RWPE2 (cell line): ENCODE data around the gene KRTAP10-9.

Source experiments
- ATAC-seq: fragments of 200-7000 bp; cut with Tn5 transposase; 3 replicates; pipeline ENCODE4 v1.9.1; 2021; ENCODE audit warnings: low read depth
- DNase-seq: peaks from one replicate; pipeline ENCODE4 v3.0.0-alpha.2; 2020; ENCODE audit warnings: low spot score
- H3K27ac ChIP-seq: fragments of 450-650 bp; 2 replicates; pipeline ENCODE4 v1.5.1; 2017; ENCODE audit warnings: mild to moderate bottlenecking; ENCODE audit not compliant: poor library complexity, severe bottlenecking
- H3K27me3 ChIP-seq: fragments of 250-450 bp; sonication (Bioruptor Pico); 2 replicates; pipeline ENCODE4 v1.5.1; 2021; ENCODE audit warnings: mild to moderate bottlenecking, moderate library complexity; ENCODE audit not compliant: insufficient read depth, poor library complexity, severe bottlenecking
- H3K36me3 ChIP-seq: fragments of 250-450 bp; sonication (Bioruptor Pico); 2 replicates; pipeline ENCODE4 v1.5.1; 2020; ENCODE audit warnings: low read depth, mild to moderate bottlenecking, moderate library complexity
- H3K4me1 ChIP-seq: fragments of 250-450 bp; sonication (Bioruptor Pico); 2 replicates; pipeline ENCODE4 v1.5.1; 2021; ENCODE audit warnings: mild to moderate bottlenecking, moderate library complexity; ENCODE audit not compliant: insufficient read depth, poor library complexity, severe bottlenecking
- H3K4me3 ChIP-seq: fragments of 250-450 bp; sonication (Bioruptor Pico); 2 replicates; pipeline ENCODE4 v1.5.1; 2021; ENCODE audit warnings: mild to moderate bottlenecking, moderate library complexity; ENCODE audit not compliant: severe bottlenecking
- H3K9me3 ChIP-seq: fragments of 250-450 bp; sonication (Bioruptor Pico); 2 replicates; pipeline ENCODE4 v1.5.1; 2021; ENCODE audit warnings: mild to moderate bottlenecking, moderate library complexity; ENCODE audit not compliant: severe bottlenecking
- TF ChIP-seq, protein P1 (sequence below): fragments of 450-650 bp; IDR thresholded peaks from one replicate; pipeline ENCODE4 v1.5.1; 2017; ENCODE audit warnings: mild to moderate bottlenecking, moderate library complexity; ENCODE audit not compliant: poor library complexity, severe bottlenecking

The KRTAP10-9 gene

DNA sequence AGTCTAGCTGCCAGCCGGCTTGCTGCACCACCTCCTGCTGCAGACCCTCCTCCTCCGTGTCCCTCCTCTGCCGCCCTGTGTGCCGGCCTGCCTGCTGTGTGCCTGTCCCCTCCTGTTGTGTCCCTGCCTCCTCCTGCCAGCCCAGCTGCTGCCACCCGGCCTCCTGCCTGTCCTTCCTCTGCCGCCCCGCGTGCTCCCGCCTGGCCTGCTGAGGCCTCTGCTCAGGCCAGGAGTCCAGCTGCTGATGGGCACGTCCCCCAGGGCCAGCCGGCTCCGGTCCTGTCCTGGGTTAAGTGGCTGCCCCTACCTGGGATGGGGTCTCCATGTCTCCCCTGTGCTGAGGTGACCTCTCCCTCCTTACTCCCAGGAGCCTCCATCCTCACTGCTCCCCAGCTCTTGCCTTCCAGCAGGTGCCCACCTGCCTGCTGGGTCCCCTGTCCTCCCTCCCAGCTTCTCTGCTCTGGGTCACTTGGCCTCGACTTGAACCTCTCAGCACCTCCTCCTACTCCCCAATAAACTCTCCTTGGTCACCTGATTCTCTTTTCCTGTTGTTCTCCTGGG, 14.1 kb upstream of the KRTAP10-9 start:
- Histone ChIP-seq H3K4me1 (no peaks in the 10 kb centered on the region), H3K27me3 (peaks cover 21% of the 10 kb centered on the region), H3K36me3 (no peaks in the 10 kb centered on the region), H3K4me3 (no peak overlapping the region), H3K27ac (no peak overlapping the region), H3K9me3 (no peaks in the 10 kb centered on the region)
- DNase-seq (peak; percentile 50), ATAC-seq (no peak)
- TF ChIP-seq, protein P1, sequence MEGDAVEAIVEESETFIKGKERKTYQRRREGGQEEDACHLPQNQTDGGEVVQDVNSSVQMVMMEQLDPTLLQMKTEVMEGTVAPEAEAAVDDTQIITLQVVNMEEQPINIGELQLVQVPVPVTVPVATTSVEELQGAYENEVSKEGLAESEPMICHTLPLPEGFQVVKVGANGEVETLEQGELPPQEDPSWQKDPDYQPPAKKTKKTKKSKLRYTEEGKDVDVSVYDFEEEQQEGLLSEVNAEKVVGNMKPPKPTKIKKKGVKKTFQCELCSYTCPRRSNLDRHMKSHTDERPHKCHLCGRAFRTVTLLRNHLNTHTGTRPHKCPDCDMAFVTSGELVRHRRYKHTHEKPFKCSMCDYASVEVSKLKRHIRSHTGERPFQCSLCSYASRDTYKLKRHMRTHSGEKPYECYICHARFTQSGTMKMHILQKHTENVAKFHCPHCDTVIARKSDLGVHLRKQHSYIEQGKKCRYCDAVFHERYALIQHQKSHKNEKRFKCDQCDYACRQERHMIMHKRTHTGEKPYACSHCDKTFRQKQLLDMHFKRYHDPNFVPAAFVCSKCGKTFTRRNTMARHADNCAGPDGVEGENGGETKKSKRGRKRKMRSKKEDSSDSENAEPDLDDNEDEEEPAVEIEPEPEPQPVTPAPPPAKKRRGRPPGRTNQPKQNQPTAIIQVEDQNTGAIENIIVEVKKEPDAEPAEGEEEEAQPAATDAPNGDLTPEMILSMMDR, result no peak

DNA sequence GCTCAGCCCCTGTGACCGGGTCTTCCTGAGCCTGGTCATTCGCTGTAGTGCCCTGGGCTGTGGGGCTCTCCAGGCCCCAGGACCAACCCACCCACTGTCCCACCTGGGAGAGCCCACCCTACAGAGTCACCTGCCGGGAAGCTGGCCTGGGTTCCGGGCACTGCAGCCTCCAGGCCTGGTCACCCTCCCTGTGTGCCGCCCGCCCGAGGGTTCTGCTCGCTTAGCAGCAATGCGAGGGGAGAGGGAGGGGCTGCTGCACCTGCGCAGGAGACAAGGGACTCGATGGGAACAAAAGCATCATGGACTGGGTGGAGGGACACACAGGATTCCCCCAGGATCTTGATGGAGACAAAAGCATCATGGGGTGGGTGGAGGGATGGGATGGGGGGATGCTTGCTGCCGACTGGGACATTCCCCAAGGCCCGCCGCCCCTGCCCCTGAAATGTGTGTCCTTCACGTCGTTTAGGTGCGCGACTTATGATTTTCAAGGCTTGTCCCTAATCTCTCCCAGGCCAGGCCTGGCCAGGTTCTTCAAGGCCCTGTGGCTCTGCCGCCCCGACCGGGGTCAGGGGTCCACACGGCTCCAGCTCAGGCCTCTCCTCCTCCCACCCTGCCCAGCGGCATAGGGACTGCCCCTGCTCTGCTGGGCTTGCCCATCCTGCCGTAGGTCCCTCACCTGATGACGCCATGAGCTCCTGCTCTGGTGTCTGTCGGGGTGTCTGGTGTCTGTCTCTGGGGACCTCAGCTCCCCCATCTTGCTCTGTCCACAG, 13.3 kb upstream of the KRTAP10-9 start:
- Histone ChIP-seq H3K27ac (no peak overlapping the region), H3K4me3 (no peak overlapping the region), H3K9me3 (no peaks in the 10 kb centered on the region), H3K4me1 (no peaks in the 10 kb centered on the region), H3K36me3 (no peaks in the 10 kb centered on the region), H3K27me3 (peaks cover 21% of the 10 kb centered on the region)
- DNase-seq, result peak; percentile 27
- ATAC-seq, result no peak
- TF ChIP-seq, protein P1, result no peak

DNA sequence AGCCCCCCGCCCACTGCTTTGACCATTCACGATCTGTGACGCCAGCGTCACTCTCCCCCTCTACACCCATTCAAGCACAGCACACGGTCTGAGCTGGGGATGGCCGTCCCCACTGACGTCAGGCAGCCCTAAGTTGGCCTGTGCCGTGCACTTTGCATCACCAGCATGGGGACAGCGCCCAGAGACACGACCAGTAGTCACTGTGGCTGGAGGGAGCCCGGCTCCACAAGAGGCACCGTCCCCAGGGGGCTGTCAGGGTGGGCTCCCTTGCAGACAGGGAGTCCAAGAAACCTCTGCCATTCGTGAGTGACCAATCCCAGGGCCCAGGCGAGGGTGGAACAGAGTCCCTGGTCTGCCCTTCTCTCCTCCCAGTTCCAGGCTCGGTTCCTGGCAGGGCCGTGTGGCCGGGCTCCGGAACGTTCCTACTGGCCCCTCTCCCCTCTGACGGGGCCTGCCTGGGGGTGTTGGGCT, 12.7 kb upstream of the KRTAP10-9 start:
- TF ChIP-seq, protein P1, result no peak
- Histone ChIP-seq H3K4me3 (no peak overlapping the region), H3K27me3 (peaks cover 21% of the 10 kb centered on the region), H3K36me3 (no peaks in the 10 kb centered on the region), H3K4me1 (no peaks in the 10 kb centered on the region), H3K27ac (no peak overlapping the region), H3K9me3 (no peaks in the 10 kb centered on the region)
- peak; percentile 23 for DNase-seq
- ATAC-seq, result no peak

DNA sequence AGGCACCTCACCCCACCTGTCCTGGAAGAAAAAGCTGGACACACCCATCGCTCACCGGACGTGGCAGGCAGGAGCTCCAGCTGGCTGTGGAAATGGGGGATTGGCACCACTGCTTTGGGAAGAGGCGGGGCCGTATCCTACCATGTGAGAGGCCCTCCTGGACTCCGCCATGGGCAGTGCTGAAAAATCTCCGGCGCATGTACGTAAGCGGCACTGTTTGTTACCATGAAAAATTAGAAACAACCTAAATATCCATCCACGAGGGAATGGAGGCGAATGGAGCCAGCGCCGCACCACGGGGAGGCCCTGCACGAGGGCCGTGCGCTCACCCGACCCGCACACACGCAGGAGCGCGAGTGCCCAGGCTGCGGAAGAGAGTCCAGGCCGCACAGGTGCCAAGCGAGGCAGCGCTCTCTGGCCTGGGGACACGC, 11.9 kb upstream of the KRTAP10-9 start:
- TF ChIP-seq, protein P1, result no peak
- no peaks in the 10 kb centered on the region for H3K4me1 ChIP-seq
- ATAC-seq (no peak), DNase-seq (no peak)
- H3K27ac ChIP-seq, result no peak overlapping the region
- no peaks in the 10 kb centered on the region for H3K36me3 ChIP-seq
- H3K4me3 ChIP-seq, result no peak overlapping the region
- H3K9me3 ChIP-seq, result no peaks in the 10 kb centered on the region
- H3K27me3 ChIP-seq, result peaks cover 21% of the 10 kb centered on the region

DNA sequence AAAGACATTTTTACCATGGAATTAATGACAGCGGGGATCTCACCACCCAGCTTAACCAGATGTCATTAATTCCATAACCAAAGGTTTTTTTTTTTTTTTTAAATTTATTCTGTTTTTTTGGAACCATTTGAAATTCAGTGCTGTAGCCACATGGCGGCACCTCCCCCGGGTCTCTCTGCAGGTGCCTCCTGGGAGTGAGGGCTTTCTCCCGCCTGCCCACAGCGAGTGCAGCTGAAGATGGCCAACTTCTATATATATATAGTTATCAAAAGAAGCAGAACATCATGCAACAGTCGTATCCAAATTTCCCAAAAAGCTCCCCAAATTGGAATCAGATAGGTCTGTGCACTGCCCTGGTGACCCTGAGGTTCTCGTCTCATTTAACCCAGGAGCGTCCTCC, 11.4 kb upstream of the KRTAP10-9 start:
- Histone ChIP-seq H3K9me3 (no peaks in the 10 kb centered on the region), H3K27me3 (peaks cover 21% of the 10 kb centered on the region), H3K4me1 (no peaks in the 10 kb centered on the region), H3K36me3 (no peaks in the 10 kb centered on the region), H3K4me3 (no peak overlapping the region), H3K27ac (no peak overlapping the region)
- TF ChIP-seq, protein P1, result no peak
- ATAC-seq (no peak), DNase-seq (no peak)
